Liver (tissue), 9 donors: Measurements from ENCODE around the gene WWOX. TPM values are rescaled to one million over a fixed set of nuclear protein-coding genes. Genes with fewer than 3 reads are reported as not detected.

ENCODE experiments used
- DNase-seq: peaks from one replicate; pipeline ENCODE4 v3.0.0-alpha.2; 2017; ENCODE audit warnings: low spot score
- H3K27ac ChIP-seq, 2 donors: one replicate each; pipeline ENCODE4 v1.7.0; 2013; ENCODE audit warnings: inconsistent platforms in 2 of 2, low read length in 2 of 2, control low read depth in 1 of 2, low read depth in 1 of 2, mild to moderate bottlenecking in 1 of 2
- H3K27me3 ChIP-seq, 4 donors: one replicate each; pipeline versions ENCODE4 v1.6.1 to v1.7.0; 2013; ENCODE audit warnings: low read length in 3 of 4, inconsistent platforms in 1 of 4, mild to moderate bottlenecking in 1 of 4, moderate library complexity in 1 of 4; ENCODE audit not compliant: control insufficient read depth in 4 of 4, insufficient read depth in 4 of 4
- H3K36me3 ChIP-seq, 4 donors: one replicate each; pipeline versions ENCODE4 v1.6.1 to v1.7.0; 2013; ENCODE audit warnings: low read length in 3 of 4, mild to moderate bottlenecking in 3 of 4, low read depth in 1 of 4, moderate library complexity in 1 of 4; ENCODE audit not compliant: control insufficient read depth in 4 of 4, insufficient read depth in 3 of 4
- H3K4me1 ChIP-seq, 4 donors: one replicate each; pipeline versions ENCODE4 v1.6.1 to v1.7.0; 2013; ENCODE audit warnings: low read length in 3 of 4, mild to moderate bottlenecking in 3 of 4, moderate library complexity in 1 of 4; ENCODE audit not compliant: control insufficient read depth in 4 of 4, insufficient read depth in 4 of 4
- H3K4me3 ChIP-seq, 3 donors: one replicate each; pipeline versions ENCODE4 v1.6.1 to v1.7.0; 2013; ENCODE audit warnings: low read length in 3 of 3, control low read depth in 1 of 3, low read depth in 1 of 3, mild to moderate bottlenecking in 1 of 3
- H3K9ac ChIP-seq, 2 donors: one replicate each; pipeline ENCODE4 v1.7.0; 2013; ENCODE audit warnings: low read length in 2 of 2, mild to moderate bottlenecking in 2 of 2, moderate library complexity in 2 of 2, control low read depth in 1 of 2, low read depth in 1 of 2
- H3K9me3 ChIP-seq, 4 donors: one replicate each; pipeline versions ENCODE4 v1.6.1 to v1.7.0; 2013; ENCODE audit warnings: low read length in 3 of 4; ENCODE audit not compliant: control insufficient read depth in 4 of 4
- ATF3 ChIP-seq: IDR thresholded peaks from 2 replicates; pipeline ENCODE4 v1.6.1; 2016; ENCODE audit warnings: antibody characterized with exemption
- EGR1 ChIP-seq, 2 donors: IDR thresholded peaks; 2 replicates each; pipeline ENCODE4 v1.6.1; 2016 to 2018; ENCODE audit warnings: antibody characterized with exemption in 2 of 2, low read depth in 2 of 2
- FOXA1 ChIP-seq: IDR thresholded peaks from 2 replicates; pipeline ENCODE4 v1.6.1; 2016; ENCODE audit warnings: antibody characterized with exemption
- FOXA2 ChIP-seq: IDR thresholded peaks from 2 replicates; pipeline ENCODE4 v1.6.1; 2016; ENCODE audit warnings: antibody characterized with exemption
- GABPA ChIP-seq, 2 donors: IDR thresholded peaks in 1 of 2; conservative IDR thresholded peaks in 1 of 2; 2 replicates each; pipeline ENCODE4 v1.6.1; 2016; ENCODE audit warnings: antibody characterized with exemption in 2 of 2, mild to moderate bottlenecking in 1 of 2, moderate library complexity in 1 of 2
- HNF4A ChIP-seq, 2 donors: conservative IDR thresholded peaks; 2 replicates each; pipeline ENCODE4 v1.6.1; 2016; ENCODE audit warnings: antibody characterized with exemption in 2 of 2, mild to moderate bottlenecking in 2 of 2
- HNF4G ChIP-seq: IDR thresholded peaks from 2 replicates; pipeline ENCODE4 v1.6.1; 2016; ENCODE audit warnings: antibody characterized with exemption
- JUND ChIP-seq, 2 donors: IDR thresholded peaks; 2 replicates each; pipeline ENCODE4 v1.6.1; 2016; ENCODE audit warnings: antibody characterized with exemption in 2 of 2
- MAX ChIP-seq: IDR thresholded peaks from 2 replicates; pipeline ENCODE4 v1.6.1; 2016; ENCODE audit warnings: antibody characterized with exemption
- NR2F2 ChIP-seq: IDR thresholded peaks from 2 replicates; pipeline ENCODE4 v1.6.1; 2016; ENCODE audit warnings: antibody characterized with exemption
- RAD21 ChIP-seq, 2 donors: IDR thresholded peaks; 2 replicates each; pipeline ENCODE4 v1.6.1; 2016; ENCODE audit warnings: antibody characterized with exemption in 2 of 2, mild to moderate bottlenecking in 2 of 2
- RXRA ChIP-seq, 2 donors: IDR thresholded peaks; 2 replicates each; pipeline ENCODE4 v1.6.1; 2017 to 2018; ENCODE audit warnings: antibody characterized with exemption in 2 of 2, mild to moderate bottlenecking in 1 of 2
- SP1 ChIP-seq: IDR thresholded peaks from 2 replicates; pipeline ENCODE4 v1.6.1; 2018; ENCODE audit warnings: antibody characterized with exemption, mild to moderate bottlenecking
- TAF1 ChIP-seq: conservative IDR thresholded peaks from 2 replicates; pipeline ENCODE4 v1.6.1; 2016; ENCODE audit warnings: antibody characterized with exemption, mild to moderate bottlenecking
- YY1 ChIP-seq: IDR thresholded peaks from 2 replicates; pipeline ENCODE4 v1.6.1; 2016; ENCODE audit warnings: antibody characterized with exemption, mild to moderate bottlenecking
- WGBS: extraction: QIAGEN DNeasy Blood & Tissue Kit; methylation state at CpG from one replicate; pipeline ENCODE4 v1.1.7; 2013; 5-methylcytosine and 5-hydroxymethylcytosine counted together
- polyA plus RNA-seq, 2 donors: library from polyadenylated mRNA; stranded (reverse) in 1 of 2; unstranded in 1 of 2; fragments of 200-250 nt in 1 of 2; fragments of >200 nt in 1 of 2; fragmentation: Nextera tagmentation in 1 of 2; extraction: Ambion mirVana in 1 of 2; gene quantifications; one replicate each; pipeline versions ENCODE4 v1.2.1 to v1.2.3, GENCODE V29; 2013 to 2015
- total RNA-seq, 2 donors: library from RNA; depleted of rRNA; stranded (reverse); fragments of >200 nt; gene quantifications; one replicate each; pipeline ENCODE4 v1.2.3, GENCODE V29; 2014
- TF ChIP-seq, protein P1 (sequence below): IDR thresholded peaks from 2 replicates; pipeline ENCODE4 v1.6.1; 2016; ENCODE audit warnings: antibody characterized with exemption, mild to moderate bottlenecking
- TF ChIP-seq, protein P2 (sequence below): fragments of 150-350 bp; IDR thresholded peaks from 2 replicates; pipeline ENCODE4 v1.5.1; 2017; ENCODE audit warnings: improper control_type of control experiment, low read depth, low read length; ENCODE audit not compliant: missing input control
- donor health status: healthy.
- donor health status: healthy.
- donor health status: healthy.
- donor health status: healthy.
- donor health status: healthy.

Gene WWOX
- total and polyA plus RNA-seq, 4 donors = 9.8 to 46.0 (median 15.3) TPM

GRCh38 chr16:78862022-78862421, 762.6 kb downstream of the WWOX start:
- no peak for DNase-seq
- no peak overlapping the region for H3K9ac ChIP-seq
- TF ChIP-seq, protein P1, sequence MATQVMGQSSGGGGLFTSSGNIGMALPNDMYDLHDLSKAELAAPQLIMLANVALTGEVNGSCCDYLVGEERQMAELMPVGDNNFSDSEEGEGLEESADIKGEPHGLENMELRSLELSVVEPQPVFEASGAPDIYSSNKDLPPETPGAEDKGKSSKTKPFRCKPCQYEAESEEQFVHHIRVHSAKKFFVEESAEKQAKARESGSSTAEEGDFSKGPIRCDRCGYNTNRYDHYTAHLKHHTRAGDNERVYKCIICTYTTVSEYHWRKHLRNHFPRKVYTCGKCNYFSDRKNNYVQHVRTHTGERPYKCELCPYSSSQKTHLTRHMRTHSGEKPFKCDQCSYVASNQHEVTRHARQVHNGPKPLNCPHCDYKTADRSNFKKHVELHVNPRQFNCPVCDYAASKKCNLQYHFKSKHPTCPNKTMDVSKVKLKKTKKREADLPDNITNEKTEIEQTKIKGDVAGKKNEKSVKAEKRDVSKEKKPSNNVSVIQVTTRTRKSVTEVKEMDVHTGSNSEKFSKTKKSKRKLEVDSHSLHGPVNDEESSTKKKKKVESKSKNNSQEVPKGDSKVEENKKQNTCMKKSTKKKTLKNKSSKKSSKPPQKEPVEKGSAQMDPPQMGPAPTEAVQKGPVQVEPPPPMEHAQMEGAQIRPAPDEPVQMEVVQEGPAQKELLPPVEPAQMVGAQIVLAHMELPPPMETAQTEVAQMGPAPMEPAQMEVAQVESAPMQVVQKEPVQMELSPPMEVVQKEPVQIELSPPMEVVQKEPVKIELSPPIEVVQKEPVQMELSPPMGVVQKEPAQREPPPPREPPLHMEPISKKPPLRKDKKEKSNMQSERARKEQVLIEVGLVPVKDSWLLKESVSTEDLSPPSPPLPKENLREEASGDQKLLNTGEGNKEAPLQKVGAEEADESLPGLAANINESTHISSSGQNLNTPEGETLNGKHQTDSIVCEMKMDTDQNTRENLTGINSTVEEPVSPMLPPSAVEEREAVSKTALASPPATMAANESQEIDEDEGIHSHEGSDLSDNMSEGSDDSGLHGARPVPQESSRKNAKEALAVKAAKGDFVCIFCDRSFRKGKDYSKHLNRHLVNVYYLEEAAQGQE = no peak
- TF ChIP-seq HNF4G (no peak), JUND (IDR thresholded peaks at IDR 0.05) (no peak), SP1 (no peak), TAF1 (no peak), EGR1 (IDR thresholded peaks at IDR 0.05; ENCODE audit: low read depth in 2 of 2) (no peak), FOXA1 (no peak), GABPA (IDR thresholded peaks at IDR 0.05 in 1 of 2, conservative IDR thresholded peaks at IDR 0.05 in 1 of 2) (no peak), RXRA (IDR thresholded peaks at IDR 0.05) (no peak), FOXA2 (no peak), HNF4A (conservative IDR thresholded peaks at IDR 0.05) (no peak), ATF3 (no peak), MAX (no peak), RAD21 (IDR thresholded peaks at IDR 0.05) (no peak), YY1 (no peak)
- TF ChIP-seq, protein P2, sequence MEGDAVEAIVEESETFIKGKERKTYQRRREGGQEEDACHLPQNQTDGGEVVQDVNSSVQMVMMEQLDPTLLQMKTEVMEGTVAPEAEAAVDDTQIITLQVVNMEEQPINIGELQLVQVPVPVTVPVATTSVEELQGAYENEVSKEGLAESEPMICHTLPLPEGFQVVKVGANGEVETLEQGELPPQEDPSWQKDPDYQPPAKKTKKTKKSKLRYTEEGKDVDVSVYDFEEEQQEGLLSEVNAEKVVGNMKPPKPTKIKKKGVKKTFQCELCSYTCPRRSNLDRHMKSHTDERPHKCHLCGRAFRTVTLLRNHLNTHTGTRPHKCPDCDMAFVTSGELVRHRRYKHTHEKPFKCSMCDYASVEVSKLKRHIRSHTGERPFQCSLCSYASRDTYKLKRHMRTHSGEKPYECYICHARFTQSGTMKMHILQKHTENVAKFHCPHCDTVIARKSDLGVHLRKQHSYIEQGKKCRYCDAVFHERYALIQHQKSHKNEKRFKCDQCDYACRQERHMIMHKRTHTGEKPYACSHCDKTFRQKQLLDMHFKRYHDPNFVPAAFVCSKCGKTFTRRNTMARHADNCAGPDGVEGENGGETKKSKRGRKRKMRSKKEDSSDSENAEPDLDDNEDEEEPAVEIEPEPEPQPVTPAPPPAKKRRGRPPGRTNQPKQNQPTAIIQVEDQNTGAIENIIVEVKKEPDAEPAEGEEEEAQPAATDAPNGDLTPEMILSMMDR = no peak
- 93% methylated on average over 2 of the region's 2 CpGs for WGBS
- no peak overlapping the region for H3K4me3 ChIP-seq
- no peak overlapping the region for H3K27ac ChIP-seq
- H3K9me3 ChIP-seq = no peaks in the 10 kb centered on the region
- H3K27me3 ChIP-seq = no peaks in the 10 kb centered on the region
- no peaks in the 10 kb centered on the region for H3K4me1 ChIP-seq
- H3K36me3 ChIP-seq = no peaks in the 10 kb centered on the region

- no peaks in the 10 kb centered on the region for H3K36me3 ChIP-seq
- no peak for DNase-seq
- H3K4me3 ChIP-seq = no peak overlapping the region
- WGBS = 72% methylated on average over 6 of the region's 6 CpGs
- H3K9ac ChIP-seq = no peak overlapping the region
- no peaks in the 10 kb centered on the region for H3K4me1 ChIP-seq
- H3K27ac ChIP-seq = no peak overlapping the region
- TF ChIP-seq NR2F2 = peak; percentile 76
- no peak for TF ChIP-seq HNF4G
- H3K27me3 ChIP-seq = no peaks in the 10 kb centered on the region
- no peaks in the 10 kb centered on the region for H3K9me3 ChIP-seq
These were observed 767.1 kb downstream of the WWOX start for GRCh38 chr16:78866521-78866920.
